ENCODE results near the gene CNPPD1. TPM values are rescaled to one million over a fixed set of nuclear protein-coding genes. Genes with fewer than 3 reads are reported as not detected.

Gene CNPPD1
- total RNA-seq, 1 donor from 2014 or later, result 69.8 TPM

DNA sequence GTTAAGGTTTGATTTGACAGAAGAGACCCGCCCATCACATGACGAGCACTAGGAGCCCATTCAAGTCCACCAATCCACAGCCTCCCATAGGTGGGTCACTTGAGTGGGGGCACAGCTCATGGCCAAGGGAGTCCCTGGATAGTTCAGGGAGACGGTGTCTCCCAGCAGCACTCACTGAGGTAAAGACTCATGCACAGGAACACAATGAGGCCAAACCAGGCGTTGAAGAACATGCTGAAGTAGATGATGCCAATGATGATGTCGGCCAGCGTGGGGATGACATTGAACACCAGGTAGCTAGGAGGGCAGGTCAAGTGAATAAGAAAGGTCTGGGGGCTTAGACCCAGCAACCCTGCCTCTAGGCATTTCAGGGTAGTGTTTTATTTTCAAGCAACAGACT, 38.1 kb upstream of the CNPPD1 start:
- Mint-ChIP-seq H3K27me3 (ENCODE audit: insufficient read depth) (no peaks in the 10 kb centered on the region), H3K36me3 (ENCODE audit: low read depth) (peaks cover 43% of the 10 kb centered on the region), H3K4me1 (ENCODE audit: low read depth) (peaks cover 35% of the 10 kb centered on the region), H3K9me3 (no peaks in the 10 kb centered on the region), H3K4me3 (no peak overlapping the region), H3K27ac (peak overlapping the region; percentile 48)
- intact Hi-C loops (cut with micrococcal nuclease), result no loop called here
- DNase-seq (ENCODE audit: low spot score), result no peak

DNA sequence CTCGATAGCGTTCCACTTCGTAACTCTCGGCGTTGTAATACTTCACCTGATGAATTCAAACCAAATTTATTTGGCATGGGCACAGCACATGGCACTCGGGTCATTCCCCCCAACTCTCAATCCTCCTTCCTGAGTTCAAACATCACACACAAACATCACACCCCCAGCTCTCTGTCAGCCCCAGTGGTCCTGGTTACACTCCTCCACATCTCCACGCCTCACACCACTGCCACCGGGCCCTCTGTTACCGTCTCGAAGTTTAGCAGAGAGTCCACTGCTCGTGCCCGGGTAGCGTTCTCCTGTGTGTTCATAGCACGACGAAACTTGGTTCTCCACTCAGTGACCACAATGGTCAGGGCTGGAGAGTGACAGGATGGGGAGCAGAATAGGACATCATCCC, 37.4 kb upstream of the CNPPD1 start:
- H3K27me3 Mint-ChIP-seq (ENCODE audit: insufficient read depth), result no peaks in the 10 kb centered on the region
- H3K36me3 Mint-ChIP-seq (ENCODE audit: low read depth), result peaks cover 43% of the 10 kb centered on the region
- no peak for DNase-seq (ENCODE audit: low spot score)
- intact Hi-C loops (cut with micrococcal nuclease), result no loop called here
- no peak overlapping the region for H3K4me3 Mint-ChIP-seq
- H3K4me1 Mint-ChIP-seq (ENCODE audit: low read depth), result peaks cover 35% of the 10 kb centered on the region
- no peaks in the 10 kb centered on the region for H3K9me3 Mint-ChIP-seq
- H3K27ac Mint-ChIP-seq, result no peak overlapping the region

DNA sequence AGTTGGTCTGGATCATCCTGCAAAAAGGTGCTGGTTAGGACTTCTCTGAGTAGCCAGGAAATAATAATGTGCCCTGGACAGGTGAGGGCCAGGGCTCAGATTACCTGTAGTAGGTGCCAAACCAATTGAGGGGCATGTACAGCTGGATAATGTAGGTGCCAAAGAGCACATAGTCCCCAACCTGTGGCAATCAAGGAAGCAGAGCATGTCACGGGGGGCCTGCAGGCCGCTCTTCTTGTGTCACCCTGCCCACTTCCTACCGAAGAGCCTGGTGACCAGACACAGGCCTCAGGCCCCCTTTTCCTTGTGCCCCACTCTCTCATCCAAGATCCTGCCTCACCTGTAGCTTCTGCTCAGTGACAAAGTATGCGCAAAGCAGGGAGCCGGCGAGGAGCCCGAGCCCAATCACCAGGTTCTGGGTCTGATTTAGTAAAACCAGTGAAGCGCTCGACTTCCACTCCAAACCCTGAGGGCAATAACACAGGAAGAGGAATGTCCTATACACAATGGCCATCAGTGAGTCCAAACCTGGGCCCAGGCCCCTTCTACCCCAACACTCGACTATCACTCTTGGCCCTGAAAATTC, 36.9 kb upstream of the CNPPD1 start:
- Mint-ChIP-seq H3K4me1 (ENCODE audit: low read depth) (peaks cover 40% of the 10 kb centered on the region), H3K36me3 (ENCODE audit: low read depth) (peaks cover 46% of the 10 kb centered on the region), H3K4me3 (no peak overlapping the region), H3K27ac (no peak overlapping the region), H3K27me3 (ENCODE audit: insufficient read depth) (no peaks in the 10 kb centered on the region), H3K9me3 (no peaks in the 10 kb centered on the region)
- intact Hi-C loops (cut with micrococcal nuclease), result no loop called here
- DNase-seq (ENCODE audit: low spot score), result no peak

DNA sequence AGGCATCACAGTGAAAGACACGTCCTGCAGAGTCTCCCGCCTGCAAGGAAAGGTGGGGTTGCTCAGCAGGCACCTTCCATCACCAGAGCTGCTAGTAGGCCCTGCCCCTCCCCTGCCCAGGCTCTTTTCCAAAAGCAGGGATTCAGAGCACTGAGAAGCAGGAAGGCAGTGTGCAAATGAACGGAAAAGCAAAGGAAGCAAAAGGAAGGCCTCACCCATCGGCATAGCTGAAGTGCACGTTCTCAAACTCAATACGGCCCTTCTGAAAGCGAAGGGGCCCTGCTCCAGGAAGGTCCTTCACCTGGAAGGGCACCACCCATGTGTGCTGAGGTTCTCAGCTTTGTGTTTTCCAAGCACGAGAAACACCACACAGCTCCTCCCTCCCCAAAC, 36.3 kb upstream of the CNPPD1 start:
- Mint-ChIP-seq H3K36me3 (ENCODE audit: low read depth) (peaks cover 49% of the 10 kb centered on the region), H3K27me3 (ENCODE audit: insufficient read depth) (no peaks in the 10 kb centered on the region), H3K4me3 (no peak overlapping the region), H3K4me1 (ENCODE audit: low read depth) (peaks cover 46% of the 10 kb centered on the region), H3K27ac (no peak overlapping the region), H3K9me3 (no peaks in the 10 kb centered on the region)
- intact Hi-C loops (cut with micrococcal nuclease), result no loop called here
- DNase-seq (ENCODE audit: low spot score), result no peak

DNA sequence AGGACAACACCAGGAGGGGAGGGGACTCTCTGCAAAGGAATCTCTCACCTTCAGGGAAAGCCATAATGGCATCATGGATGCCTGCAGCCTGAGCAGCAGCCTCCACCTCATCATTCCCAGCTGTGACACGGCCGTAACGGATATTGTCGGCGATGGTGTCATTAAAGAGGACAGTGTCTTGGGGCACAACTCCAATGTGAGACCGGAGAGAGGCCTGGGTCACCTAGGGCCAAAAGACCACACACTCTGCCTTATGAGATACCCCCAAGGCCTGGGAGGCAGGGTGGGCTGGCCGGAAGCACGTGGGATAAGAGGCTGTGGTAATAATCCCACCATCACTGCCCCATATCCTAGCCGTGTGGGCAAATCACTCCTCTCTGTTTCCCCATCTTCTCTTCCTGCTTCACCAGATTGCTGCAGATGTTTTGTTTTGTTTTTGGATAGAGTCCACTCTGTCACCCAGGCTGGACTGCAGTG, 34.2 kb upstream of the CNPPD1 start:
- peaks cover 45% of the 10 kb centered on the region for H3K4me1 Mint-ChIP-seq (ENCODE audit: low read depth)
- H3K9me3 Mint-ChIP-seq, result no peaks in the 10 kb centered on the region
- H3K4me3 Mint-ChIP-seq, result peak overlapping the region; percentile 2
- intact Hi-C loops (cut with micrococcal nuclease), result loop anchor here (1.0 kb wide), 1 partner anchor 51 kb away; the partner anchor contains the start of gene NHEJ1
- no peak for DNase-seq (ENCODE audit: low spot score)
- peaks cover 51% of the 10 kb centered on the region for H3K36me3 Mint-ChIP-seq (ENCODE audit: low read depth)
- peak overlapping the region; percentile 74 for H3K27ac Mint-ChIP-seq
- no peaks in the 10 kb centered on the region for H3K27me3 Mint-ChIP-seq (ENCODE audit: insufficient read depth)

DNA sequence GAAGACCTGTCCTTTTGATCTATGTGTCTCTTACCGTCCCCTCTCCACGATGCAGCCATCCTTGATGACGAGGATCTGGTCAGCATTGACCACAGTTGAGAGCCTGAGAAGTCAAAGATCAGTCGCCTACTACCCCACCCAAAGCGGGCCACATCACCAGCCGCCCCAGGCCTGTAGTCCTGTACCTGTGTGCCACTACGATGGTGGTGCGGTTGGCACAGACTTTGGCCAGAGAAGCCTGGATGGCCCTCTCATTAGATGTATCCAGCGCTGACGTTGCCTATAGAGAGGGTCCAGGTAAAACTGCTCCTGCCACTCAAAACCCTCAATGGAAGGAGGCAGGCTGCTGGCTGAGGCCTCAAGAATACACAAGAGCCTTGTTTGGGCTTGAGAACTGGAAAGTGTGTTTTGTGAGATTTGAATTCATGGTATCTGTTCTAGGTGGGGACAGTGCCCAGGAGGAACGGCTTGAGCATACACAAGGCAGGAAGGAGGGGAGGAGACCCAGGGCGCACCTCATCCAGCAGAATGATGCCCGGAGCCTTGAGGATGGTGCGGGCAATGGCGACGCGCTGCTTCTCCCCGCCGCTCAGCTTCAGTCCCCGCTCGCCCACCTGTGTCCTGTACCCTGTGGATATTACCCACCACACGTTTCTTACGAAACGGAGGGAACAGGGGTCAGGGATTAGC, 33.6 kb upstream of the CNPPD1 start:
- intact Hi-C loops (cut with micrococcal nuclease), result no loop called here
- Mint-ChIP-seq H3K9me3 (no peaks in the 10 kb centered on the region), H3K4me1 (ENCODE audit: low read depth) (peaks cover 45% of the 10 kb centered on the region), H3K27ac (peak overlapping the region; percentile 79), H3K27me3 (ENCODE audit: insufficient read depth) (no peaks in the 10 kb centered on the region), H3K36me3 (ENCODE audit: low read depth) (peaks cover 51% of the 10 kb centered on the region), H3K4me3 (no peak overlapping the region)
- DNase-seq (ENCODE audit: low spot score), result no peak

DNA sequence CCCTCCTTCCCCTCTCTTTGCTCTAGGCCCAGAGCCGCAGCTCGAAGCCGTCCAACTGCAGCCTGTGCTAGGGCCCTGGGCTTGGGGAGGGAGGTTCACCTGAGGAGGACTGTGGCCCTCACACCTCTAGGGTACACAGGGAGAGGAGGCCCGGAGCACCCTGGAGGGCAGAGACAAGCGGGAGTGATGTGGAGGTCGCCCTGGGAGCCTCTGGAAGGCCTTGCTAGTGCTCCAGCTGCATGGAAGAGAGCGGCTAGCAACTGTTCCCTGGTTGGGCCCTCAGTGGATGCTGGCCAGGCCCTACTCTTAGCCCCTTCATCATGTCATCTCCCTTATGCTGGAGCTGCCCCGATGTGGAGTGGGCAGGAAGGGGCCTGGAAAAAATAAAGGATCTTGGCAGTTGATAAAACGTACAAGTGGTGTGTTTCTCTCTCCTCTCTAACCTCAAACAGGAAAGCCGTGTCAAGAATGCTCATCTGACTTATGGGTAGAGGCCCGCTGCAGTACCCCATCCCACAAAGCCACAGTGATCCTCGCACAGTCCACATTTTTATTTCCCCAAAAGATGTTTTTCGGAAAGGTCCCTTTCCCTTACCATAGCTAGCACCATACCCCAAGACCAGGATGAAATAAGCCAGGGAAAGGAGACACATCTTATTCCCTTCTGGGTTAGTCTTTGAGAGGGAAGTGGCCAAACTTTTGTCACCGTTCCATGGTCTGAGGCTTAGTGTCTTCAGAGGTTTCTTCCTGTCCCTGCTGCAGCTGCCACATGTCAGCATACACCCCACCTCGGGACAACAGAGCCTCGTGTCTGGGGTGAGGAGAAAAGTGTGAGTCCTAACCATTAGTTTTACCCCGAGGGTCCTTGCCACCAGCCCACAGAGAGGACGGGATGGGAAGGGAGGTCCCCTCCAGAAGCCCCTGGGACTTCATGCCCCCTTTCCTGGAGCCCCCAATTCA, 32.8 kb upstream of the CNPPD1 start:
- H3K27me3 Mint-ChIP-seq (ENCODE audit: insufficient read depth), result no peaks in the 10 kb centered on the region
- peaks cover 45% of the 10 kb centered on the region for H3K36me3 Mint-ChIP-seq (ENCODE audit: low read depth)
- H3K27ac Mint-ChIP-seq, result peak overlapping the region; percentile 80
- intact Hi-C loops (cut with micrococcal nuclease), result no loop called here
- peaks cover 45% of the 10 kb centered on the region for H3K4me1 Mint-ChIP-seq (ENCODE audit: low read depth)
- peak overlapping the region; percentile 77 for H3K4me3 Mint-ChIP-seq
- no peak for DNase-seq (ENCODE audit: low spot score)
- peaks cover 2% of the 10 kb centered on the region for H3K9me3 Mint-ChIP-seq

DNA sequence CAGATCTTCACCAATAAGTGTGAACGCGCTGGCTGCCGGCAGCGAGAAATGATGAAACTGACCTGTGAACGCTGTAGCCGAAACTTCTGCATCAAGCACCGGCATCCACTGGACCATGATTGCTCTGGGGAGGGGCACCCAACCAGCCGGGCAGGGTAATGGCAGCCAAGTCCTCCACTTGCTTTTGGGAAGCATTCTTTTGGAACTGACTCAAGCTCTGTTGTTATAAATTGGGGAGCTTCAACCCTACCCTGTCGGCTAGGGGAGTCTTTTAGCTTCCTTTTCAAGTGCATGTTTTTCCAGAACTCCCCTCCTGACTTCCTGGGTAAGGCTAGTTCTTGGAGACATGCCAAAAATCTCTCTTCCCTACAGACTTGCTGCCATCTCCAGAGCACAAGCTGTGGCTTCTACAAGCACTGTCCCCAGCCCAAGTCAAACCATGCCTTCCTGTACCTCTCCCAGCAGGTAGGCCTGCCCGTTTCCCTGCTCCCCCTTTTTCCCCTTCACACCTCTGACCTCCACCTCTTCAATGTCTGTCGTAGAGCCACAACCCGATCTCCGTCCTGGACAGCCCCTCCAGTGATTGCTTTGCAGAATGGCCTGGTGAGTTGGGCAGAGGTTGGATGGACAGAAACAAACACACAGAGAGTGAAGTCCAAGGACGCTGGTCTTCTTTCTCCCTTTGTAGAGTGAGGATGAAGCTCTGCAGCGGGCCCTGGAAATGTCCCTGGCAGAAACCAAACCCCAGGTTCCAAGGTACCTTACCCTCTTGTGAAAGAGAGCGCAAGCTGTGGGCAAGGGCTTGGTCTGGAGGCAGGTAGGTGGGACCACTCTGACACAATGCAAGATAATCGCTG, 31.4 kb upstream of the CNPPD1 start:
- intact Hi-C loops (cut with micrococcal nuclease), result loop anchor here (2.0 kb wide), 2 partner anchors 291 to 639 kb away; partner anchors contain the start of genes CNOT9, GMPPA and USP37
- DNase-seq (ENCODE audit: low spot score), result no peak
- peaks cover 4% of the 10 kb centered on the region for H3K9me3 Mint-ChIP-seq
- H3K27me3 Mint-ChIP-seq (ENCODE audit: insufficient read depth), result no peaks in the 10 kb centered on the region
- peaks cover 45% of the 10 kb centered on the region for H3K4me1 Mint-ChIP-seq (ENCODE audit: low read depth)
- H3K4me3 Mint-ChIP-seq, result peak overlapping the region; percentile 92
- peaks cover 34% of the 10 kb centered on the region for H3K36me3 Mint-ChIP-seq (ENCODE audit: low read depth)
- peak overlapping the region; percentile 80 for H3K27ac Mint-ChIP-seq

DNA sequence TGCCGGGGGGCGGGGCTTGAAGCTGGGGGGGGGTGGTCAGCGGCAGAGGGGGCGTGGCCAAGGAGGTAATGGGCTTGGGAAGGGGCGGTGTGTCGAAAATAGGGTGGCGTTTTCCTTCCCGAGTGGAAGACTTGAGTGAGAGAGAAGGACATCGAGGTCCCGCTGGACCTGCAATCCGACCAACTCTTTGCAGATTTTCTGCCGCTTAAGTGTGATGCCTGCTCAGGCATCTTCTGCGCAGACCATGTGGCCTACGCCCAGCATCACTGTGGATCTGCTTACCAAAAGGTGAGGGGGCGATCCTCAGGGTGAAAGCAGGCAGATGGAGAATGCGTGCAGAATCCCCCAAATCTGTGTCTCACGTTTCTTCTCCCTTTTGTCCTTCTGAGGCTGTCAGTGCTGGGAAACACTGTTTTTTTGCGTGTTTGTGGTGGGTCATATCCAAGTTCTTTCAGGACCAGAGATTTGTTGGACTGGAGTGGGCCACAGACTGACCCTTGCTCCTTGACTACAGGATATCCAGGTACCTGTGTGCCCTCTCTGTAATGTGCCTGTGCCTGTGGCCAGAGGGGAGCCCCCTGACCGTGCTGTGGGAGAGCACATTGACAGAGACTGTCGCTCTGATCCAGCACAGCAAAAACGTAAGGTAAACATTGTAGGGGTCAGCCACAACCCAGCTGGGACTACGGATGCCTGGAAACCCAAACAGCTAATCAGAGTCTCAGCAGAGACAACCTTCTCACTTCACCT, 30.6 kb upstream of the CNPPD1 start:
- Mint-ChIP-seq H3K4me1 (ENCODE audit: low read depth) (peaks cover 44% of the 10 kb centered on the region), H3K27me3 (ENCODE audit: insufficient read depth) (no peaks in the 10 kb centered on the region), H3K4me3 (peak overlapping the region; percentile 92), H3K9me3 (peaks cover 4% of the 10 kb centered on the region), H3K27ac (peak overlapping the region; percentile 71), H3K36me3 (ENCODE audit: low read depth) (peaks cover 33% of the 10 kb centered on the region)
- intact Hi-C loops (cut with micrococcal nuclease), result loop anchor here (2.0 kb wide), 2 partner anchors 291 to 639 kb away; partner anchors contain the start of genes CNOT9, GMPPA and USP37
- DNase-seq (ENCODE audit: low spot score), result no peak

DNA sequence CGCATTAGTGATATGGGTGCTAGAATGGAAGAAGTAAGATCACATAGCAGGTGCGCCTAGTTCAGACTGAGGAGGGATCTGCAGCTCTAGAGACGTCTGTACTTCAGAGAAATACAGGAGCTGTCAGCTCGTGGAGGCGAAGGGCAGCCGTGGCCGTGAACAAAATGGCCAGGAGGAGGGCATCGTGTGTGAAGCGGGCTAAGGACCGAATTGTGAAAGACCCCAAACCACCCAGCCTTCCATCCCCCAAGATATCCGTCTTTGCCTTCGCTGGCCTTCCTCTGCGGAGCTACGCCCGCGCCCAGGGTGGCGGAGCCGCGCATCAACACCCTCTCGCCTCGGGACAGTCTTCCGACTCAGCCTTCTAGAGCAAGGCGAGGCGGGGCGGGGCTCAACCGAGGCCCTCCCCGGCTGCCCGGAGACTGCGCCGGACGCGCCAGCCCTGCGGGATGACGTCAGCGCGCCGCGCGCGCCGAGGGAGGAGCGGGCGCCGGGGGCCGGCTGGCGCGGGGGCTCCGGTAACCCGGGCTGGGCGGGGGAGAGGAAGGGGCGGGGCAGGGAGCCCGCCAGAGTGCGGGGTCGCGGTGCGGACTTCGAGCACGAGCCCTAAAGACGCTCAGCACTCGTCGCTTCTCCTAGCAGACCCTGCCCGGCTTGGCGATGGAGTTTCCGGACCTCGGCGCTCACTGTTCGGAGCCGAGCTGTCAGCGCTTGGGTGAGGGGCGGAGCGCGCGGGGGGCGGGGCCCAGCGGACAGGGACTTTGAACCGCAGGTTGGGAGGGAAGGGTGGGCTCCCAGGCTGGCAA, 29.8 kb upstream of the CNPPD1 start, which contains the start of gene ZFAND2B:
Gene ZFAND2B, plus strand, starts transcription at position 455 of the 806 bp plus-strand sequence. Its CDS starts 206 bp downstream, at position 661.
- Mint-ChIP-seq H3K36me3 (ENCODE audit: low read depth) (peaks cover 29% of the 10 kb centered on the region), H3K4me1 (ENCODE audit: low read depth) (peaks cover 40% of the 10 kb centered on the region), H3K4me3 (peak within 1 kb of the TSS; percentile 92), H3K9me3 (peaks cover 4% of the 10 kb centered on the region), H3K27me3 (ENCODE audit: insufficient read depth) (no peaks in the 10 kb centered on the region), H3K27ac (peak within 1 kb of the TSS; percentile 99)
- intact Hi-C loops (cut with micrococcal nuclease), result loop anchor here (1.0 to 2.0 kb wide), 14 partner anchors 13 to 800 kb away; partner anchors contain the start of genes ANKZF1, ATG9A, CHPF and CNOT9
- DNase-seq (ENCODE audit: low spot score), result peak; percentile 96

DNA sequence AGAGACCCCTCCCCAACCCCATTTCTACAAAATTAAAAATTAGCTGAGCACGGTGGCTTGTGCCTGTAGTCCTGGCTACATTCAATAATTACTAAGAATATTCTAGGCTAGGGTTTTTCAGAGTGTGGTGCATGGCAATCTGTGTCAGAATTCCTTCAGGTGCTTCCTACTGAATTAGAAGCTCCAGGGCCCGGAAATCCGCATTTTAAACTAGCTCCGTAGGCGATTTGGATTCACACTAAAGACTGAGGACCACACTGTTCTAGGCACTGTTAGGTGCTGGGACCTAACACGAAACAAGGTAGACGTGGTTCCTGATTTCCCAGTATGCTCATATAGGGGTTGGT, 29.2 kb upstream of the CNPPD1 start:
- Mint-ChIP-seq H3K27me3 (ENCODE audit: insufficient read depth) (no peaks in the 10 kb centered on the region), H3K4me1 (ENCODE audit: low read depth) (peaks cover 40% of the 10 kb centered on the region), H3K27ac (peak overlapping the region; percentile 99), H3K36me3 (ENCODE audit: low read depth) (peaks cover 24% of the 10 kb centered on the region), H3K4me3 (peak overlapping the region; percentile 92), H3K9me3 (peaks cover 4% of the 10 kb centered on the region)
- intact Hi-C loops (cut with micrococcal nuclease), result loop anchor here (1.0 to 2.0 kb wide), 14 partner anchors 13 to 800 kb away; partner anchors contain the start of genes ANKZF1, ATG9A, CHPF and CNOT9
- DNase-seq (ENCODE audit: low spot score), result no peak

Data from activated T-helper 1 cell treated with anti-CD3 and anti-CD28 coated beads, Interleukin-12 subunit alpha, Interleukin-12 subunit beta, Interleukin-2, Interleukin-4 antibody, amounts not matched to agents 30 ng/mL and 10 ng/mL and 1 ng/mL, durations not matched to agents 14 hours and 24 hours and 36 hours (primary cell).